ENCODE data around the gene SNX11.

The SNX11 gene

DNA sequence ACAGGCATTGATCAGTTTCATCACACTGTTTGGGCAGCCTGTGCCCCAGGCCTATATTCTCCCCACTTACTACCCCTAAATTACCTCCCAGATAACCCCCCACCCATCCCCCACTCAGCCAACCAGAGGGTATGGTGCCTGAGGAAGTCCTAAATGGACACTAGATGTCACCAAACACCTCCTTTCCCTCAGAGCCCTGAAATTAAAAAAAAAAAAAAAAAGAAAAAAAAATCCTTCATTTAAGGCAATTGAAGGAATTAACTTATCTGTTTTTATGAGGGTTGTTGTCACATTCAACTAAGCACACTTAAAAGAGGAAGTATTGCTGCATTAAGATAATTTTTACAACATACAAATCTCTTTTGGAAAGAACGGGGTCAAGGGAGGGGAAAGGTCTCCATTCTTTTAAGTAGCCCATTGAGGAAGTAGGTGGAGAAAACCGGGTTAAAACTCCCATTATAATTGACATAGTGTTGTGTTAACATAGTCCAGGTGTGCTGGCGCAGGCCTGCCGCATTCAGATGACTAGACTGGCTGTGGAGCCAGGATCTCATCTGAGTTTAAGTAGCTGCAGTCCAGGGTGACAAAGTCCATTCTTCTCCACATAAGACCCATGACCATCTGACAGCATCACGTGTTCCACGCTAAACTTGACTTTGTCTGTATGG lies 46.3 kb downstream of the SNX11 start:
- Histone ChIP-seq H3K79me2 (ENCODE audit: insufficient read depth, low read length) (no peaks in the 10 kb centered on the region), H3K9me3 (ENCODE audit: low read length) (no peaks in the 10 kb centered on the region), H3K9me2 (ENCODE audit: low read depth, low read length) (no peaks in the 10 kb centered on the region), H3K9ac (ENCODE audit: low read length) (no peak overlapping the region), H3F3A (ENCODE audit: insufficient read depth, low read length) (no peaks in the 10 kb centered on the region), H3K4me1 (ENCODE audit: insufficient read depth, low read length, severe bottlenecking) (no peaks in the 10 kb centered on the region), H3K36me3 (ENCODE audit: insufficient read depth, low read length) (no peaks in the 10 kb centered on the region), H2AFZ (ENCODE audit: low read length) (no peak overlapping the region), H3K27me3 (ENCODE audit: insufficient read depth, low read length) (0 out of 2 replicates have a peak, but pooled peaks cover 7% of the 10 kb centered on the region), H3K4me2 (ENCODE audit: low read length) (no peak overlapping the region), H3K4me3 (ENCODE audit: low read depth, low read length, poor library complexity, severe bottlenecking) (no peak overlapping the region), H3K27ac (ENCODE audit: low read depth, low read length, poor library complexity, severe bottlenecking) (no peak overlapping the region), H4K20me1 (ENCODE audit: insufficient read depth, low read length) (no peaks in the 10 kb centered on the region)
- TF ChIP-seq EZH2 (IDR thresholded peaks at IDR 0.05; ENCODE audit: borderline replicate concordance, low read length) = no peak
- TF ChIP-seq, protein P1, sequence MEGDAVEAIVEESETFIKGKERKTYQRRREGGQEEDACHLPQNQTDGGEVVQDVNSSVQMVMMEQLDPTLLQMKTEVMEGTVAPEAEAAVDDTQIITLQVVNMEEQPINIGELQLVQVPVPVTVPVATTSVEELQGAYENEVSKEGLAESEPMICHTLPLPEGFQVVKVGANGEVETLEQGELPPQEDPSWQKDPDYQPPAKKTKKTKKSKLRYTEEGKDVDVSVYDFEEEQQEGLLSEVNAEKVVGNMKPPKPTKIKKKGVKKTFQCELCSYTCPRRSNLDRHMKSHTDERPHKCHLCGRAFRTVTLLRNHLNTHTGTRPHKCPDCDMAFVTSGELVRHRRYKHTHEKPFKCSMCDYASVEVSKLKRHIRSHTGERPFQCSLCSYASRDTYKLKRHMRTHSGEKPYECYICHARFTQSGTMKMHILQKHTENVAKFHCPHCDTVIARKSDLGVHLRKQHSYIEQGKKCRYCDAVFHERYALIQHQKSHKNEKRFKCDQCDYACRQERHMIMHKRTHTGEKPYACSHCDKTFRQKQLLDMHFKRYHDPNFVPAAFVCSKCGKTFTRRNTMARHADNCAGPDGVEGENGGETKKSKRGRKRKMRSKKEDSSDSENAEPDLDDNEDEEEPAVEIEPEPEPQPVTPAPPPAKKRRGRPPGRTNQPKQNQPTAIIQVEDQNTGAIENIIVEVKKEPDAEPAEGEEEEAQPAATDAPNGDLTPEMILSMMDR (IDR thresholded peaks at IDR 0.05; ENCODE audit: low read length) = peak; percentile 45

DNA sequence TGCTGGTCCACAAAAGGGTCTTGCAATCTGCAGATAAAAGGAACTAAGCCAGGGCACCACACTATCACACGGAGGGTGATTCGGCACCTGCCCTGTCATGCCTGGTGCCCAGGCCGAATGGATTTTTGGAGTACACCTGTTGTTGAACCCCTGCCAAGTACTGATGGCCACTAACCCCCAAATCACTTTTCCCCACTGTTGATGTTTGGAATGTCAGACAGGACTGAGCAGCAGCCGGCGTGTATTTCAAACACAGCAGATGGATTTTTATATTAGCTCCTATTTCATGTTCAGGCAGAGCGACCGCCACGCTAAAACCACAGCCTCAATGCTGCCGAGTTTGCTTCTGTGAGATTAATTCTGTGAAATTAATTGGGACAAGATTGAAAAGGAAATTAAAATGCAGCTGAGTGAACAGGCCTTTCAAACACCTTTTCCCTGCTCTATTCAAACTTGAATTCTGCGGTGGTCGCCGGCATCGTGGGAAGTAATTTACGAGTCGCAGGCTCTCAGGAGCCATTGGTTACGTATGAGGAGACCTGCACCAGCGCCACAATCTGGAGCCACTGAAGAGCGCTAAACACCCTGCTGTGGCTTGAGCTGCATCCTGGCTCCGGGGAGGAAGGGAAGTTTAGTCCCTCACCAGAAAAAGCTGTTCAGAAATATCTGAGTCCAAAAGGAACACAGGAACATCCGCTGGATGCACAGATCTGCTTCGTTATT lies 48.5 kb downstream of the SNX11 start:
- H3K79me2 ChIP-seq (ENCODE audit: insufficient read depth, low read length) = no peaks in the 10 kb centered on the region
- no peaks in the 10 kb centered on the region for H3K27me3 ChIP-seq (ENCODE audit: insufficient read depth, low read length)
- TF ChIP-seq, protein P1 (IDR thresholded peaks at IDR 0.05; ENCODE audit: low read length) = no peak
- no peak for TF ChIP-seq EZH2 (IDR thresholded peaks at IDR 0.05; ENCODE audit: borderline replicate concordance, low read length)
- H3K4me2 ChIP-seq (ENCODE audit: low read length) = no peak overlapping the region
- no peaks in the 10 kb centered on the region for H4K20me1 ChIP-seq (ENCODE audit: insufficient read depth, low read length)
- no peak overlapping the region for H3K9ac ChIP-seq (ENCODE audit: low read length)
- no peaks in the 10 kb centered on the region for H3K36me3 ChIP-seq (ENCODE audit: insufficient read depth, low read length)
- H3K9me2 ChIP-seq (ENCODE audit: low read depth, low read length) = no peaks in the 10 kb centered on the region
- no peak overlapping the region for H3K27ac ChIP-seq (ENCODE audit: low read depth, low read length, poor library complexity, severe bottlenecking)
- H2AFZ ChIP-seq (ENCODE audit: low read length) = no peak overlapping the region
- no peaks in the 10 kb centered on the region for H3K4me1 ChIP-seq (ENCODE audit: insufficient read depth, low read length, severe bottlenecking)
- no peaks in the 10 kb centered on the region for H3F3A ChIP-seq (ENCODE audit: insufficient read depth, low read length)
- no peak overlapping the region for H3K4me3 ChIP-seq (ENCODE audit: low read depth, low read length, poor library complexity, severe bottlenecking)
- H3K9me3 ChIP-seq (ENCODE audit: low read length) = no peaks in the 10 kb centered on the region

DNA sequence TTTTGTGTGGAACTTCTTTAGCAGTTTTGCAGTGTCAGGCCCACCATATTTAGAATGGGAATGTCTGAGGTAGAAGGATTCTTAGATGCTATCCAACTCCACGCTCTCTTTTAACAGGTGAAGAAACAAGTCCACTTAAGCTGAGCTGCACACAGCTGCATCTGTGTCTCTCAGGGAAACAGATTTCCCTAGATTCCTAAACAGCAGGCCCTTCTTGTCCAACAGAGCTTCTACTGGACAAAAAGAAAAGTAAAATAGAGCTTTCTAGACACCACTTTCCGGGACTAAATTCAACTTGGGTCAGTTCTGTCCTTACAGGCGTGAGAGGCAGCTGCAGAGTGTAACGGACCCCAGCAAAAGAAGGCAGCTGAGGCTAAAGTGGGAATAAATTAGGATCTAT lies 51.7 kb downstream of the SNX11 start:
- H3K79me2 ChIP-seq (ENCODE audit: insufficient read depth, low read length) = no peaks in the 10 kb centered on the region
- no peak for TF ChIP-seq EZH2 (IDR thresholded peaks at IDR 0.05; ENCODE audit: borderline replicate concordance, low read length)
- TF ChIP-seq, protein P1 (IDR thresholded peaks at IDR 0.05; ENCODE audit: low read length) = no peak
- H3K4me2 ChIP-seq (ENCODE audit: low read length) = no peak overlapping the region
- H3K4me1 ChIP-seq (ENCODE audit: insufficient read depth, low read length, severe bottlenecking) = no peaks in the 10 kb centered on the region
- H4K20me1 ChIP-seq (ENCODE audit: insufficient read depth, low read length) = no peaks in the 10 kb centered on the region
- no peak overlapping the region for H2AFZ ChIP-seq (ENCODE audit: low read length)
- H3K27me3 ChIP-seq (ENCODE audit: insufficient read depth, low read length) = no peaks in the 10 kb centered on the region
- H3F3A ChIP-seq (ENCODE audit: insufficient read depth, low read length) = no peaks in the 10 kb centered on the region
- no peak overlapping the region for H3K9ac ChIP-seq (ENCODE audit: low read length)
- no peak overlapping the region for H3K27ac ChIP-seq (ENCODE audit: low read depth, low read length, poor library complexity, severe bottlenecking)
- no peaks in the 10 kb centered on the region for H3K9me2 ChIP-seq (ENCODE audit: low read depth, low read length)
- H3K9me3 ChIP-seq (ENCODE audit: low read length) = no peaks in the 10 kb centered on the region
- no peak overlapping the region for H3K4me3 ChIP-seq (ENCODE audit: low read depth, low read length, poor library complexity, severe bottlenecking)
- H3K36me3 ChIP-seq (ENCODE audit: insufficient read depth, low read length) = no peaks in the 10 kb centered on the region

Data from OCI-LY1 (cell line).